Measurements from ENCODE around the gene GGT6.
"Not testable (repeated sequence)": the region's sequence is repeated elsewhere in the genome, so short reads cannot be mapped to it uniquely, and the experiment has no call there.

The GGT6 gene

GRCh38 chr17:4592240-4593005 is 32.0 kb upstream of the GGT6 start:
- DNase-seq (ENCODE audit: low read depth), result no peak

- DNase-seq (ENCODE audit: low read depth), result no peak
Measured at GRCh38 chr17:4591529-4591928, 31.2 kb upstream of the GGT6 start.

- no peak for DNase-seq (ENCODE audit: low read depth)
Measured at GRCh38 chr17:4590981-4591453, 30.6 kb upstream of the GGT6 start.

- DNase-seq (ENCODE audit: low read depth), result not testable (repeated sequence)
Measured at GRCh38 chr17:4590042-4590441, 29.7 kb upstream of the GGT6 start.

- DNase-seq (ENCODE audit: low read depth), result no peak
Measured at GRCh38 chr17:4588898-4589625, 28.7 kb upstream of the GGT6 start.

GRCh38 chr17:4588391-4588790 is 28.0 kb upstream of the GGT6 start:
- no peak for DNase-seq (ENCODE audit: low read depth)

GRCh38 chr17:4587803-4588202 is 27.4 kb upstream of the GGT6 start:
- DNase-seq (ENCODE audit: low read depth), result no peak

GRCh38 chr17:4587195-4587594 is 26.8 kb upstream of the GGT6 start:
- no peak for DNase-seq (ENCODE audit: low read depth)

- DNase-seq (ENCODE audit: low read depth), result no peak
Measured at GRCh38 chr17:4586043-4586442, 25.7 kb upstream of the GGT6 start.

- no peak for DNase-seq (ENCODE audit: low read depth)
Measured at GRCh38 chr17:4585638-4585994, 25.2 kb upstream of the GGT6 start.

- DNase-seq (ENCODE audit: low read depth), result no peak
Measured at GRCh38 chr17:4584917-4585637, 24.7 kb upstream of the GGT6 start.

GRCh38 chr17:4584101-4584916 is 23.9 kb upstream of the GGT6 start, which contains the start of gene SMTNL2:
SMTNL2 (plus strand) TSS chr17:4584529; CDS start chr17:4584606, 77 bp downstream.
- no peak for DNase-seq (ENCODE audit: low read depth)

GRCh38 chr17:4583782-4584100 is 23.4 kb upstream of the GGT6 start:
- DNase-seq (ENCODE audit: low read depth), result no peak

GRCh38 chr17:4583206-4583605 is 22.8 kb upstream of the GGT6 start:
- no peak for DNase-seq (ENCODE audit: low read depth)

GRCh38 chr17:4582691-4583090 is 22.3 kb upstream of the GGT6 start:
- no peak for DNase-seq (ENCODE audit: low read depth)

GRCh38 chr17:4582101-4582501 is 21.7 kb upstream of the GGT6 start:
- DNase-seq (ENCODE audit: low read depth), result no peak

- no peak for DNase-seq (ENCODE audit: low read depth)
Measured at GRCh38 chr17:4580291-4580690, 19.9 kb upstream of the GGT6 start.

GRCh38 chr17:4579678-4580077 is 19.3 kb upstream of the GGT6 start:
- DNase-seq (ENCODE audit: low read depth), result no peak

- not testable (repeated sequence) for DNase-seq (ENCODE audit: low read depth)
Measured at GRCh38 chr17:4578349-4578748, 18.0 kb upstream of the GGT6 start.

- DNase-seq (ENCODE audit: low read depth), result no peak
Measured at GRCh38 chr17:4577386-4577993, 17.1 kb upstream of the GGT6 start.

GRCh38 chr17:4576729-4577322 is 16.4 kb upstream of the GGT6 start:
- no peak for DNase-seq (ENCODE audit: low read depth)
